Measurements from ENCODE around the gene ULK3.

ULK3 gene

DNA sequence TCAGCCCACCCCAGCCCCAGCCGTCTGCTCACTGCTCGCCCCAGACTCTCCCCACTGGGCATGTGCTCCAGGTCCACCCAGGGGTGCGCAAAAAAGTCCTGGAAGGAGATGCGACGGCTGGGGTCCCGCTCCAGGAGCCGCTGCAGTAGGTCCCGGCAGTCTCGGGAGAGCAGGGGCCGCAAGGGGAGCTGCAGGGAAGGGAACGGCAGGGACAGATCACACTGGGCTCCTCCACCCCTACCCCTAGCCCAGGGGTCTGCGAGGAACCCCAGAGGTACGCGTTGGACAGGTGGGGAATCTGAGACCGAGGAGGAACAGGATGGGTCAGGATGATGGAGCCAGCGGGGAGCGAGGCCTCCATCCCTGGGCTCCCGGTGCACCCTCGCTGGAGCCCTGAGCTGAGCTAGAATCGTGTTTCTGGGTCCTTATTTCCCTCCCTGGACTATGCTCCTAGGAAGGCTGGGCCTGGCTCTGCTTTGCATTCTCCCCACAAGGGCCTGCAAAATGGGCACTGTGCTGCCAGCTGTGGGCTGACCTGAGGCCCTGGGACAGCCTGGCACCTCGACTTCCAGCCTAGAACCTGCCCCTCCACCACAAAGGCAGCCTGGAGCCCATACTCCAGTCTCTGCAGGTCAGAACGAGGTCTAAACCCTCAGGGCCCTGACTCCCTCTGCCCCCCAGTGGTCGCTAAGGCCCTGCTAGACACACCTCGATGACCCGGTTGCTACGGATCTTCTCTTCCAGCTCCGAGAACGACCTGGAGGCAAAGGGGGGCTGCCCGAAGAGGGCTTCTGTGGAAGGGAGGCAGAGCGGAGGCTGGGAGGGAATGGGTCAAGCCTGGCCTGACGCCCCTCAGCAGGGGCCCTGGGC, 3.2 kb downstream of the ULK3 start:
- no peak for DNase-seq

DNA sequence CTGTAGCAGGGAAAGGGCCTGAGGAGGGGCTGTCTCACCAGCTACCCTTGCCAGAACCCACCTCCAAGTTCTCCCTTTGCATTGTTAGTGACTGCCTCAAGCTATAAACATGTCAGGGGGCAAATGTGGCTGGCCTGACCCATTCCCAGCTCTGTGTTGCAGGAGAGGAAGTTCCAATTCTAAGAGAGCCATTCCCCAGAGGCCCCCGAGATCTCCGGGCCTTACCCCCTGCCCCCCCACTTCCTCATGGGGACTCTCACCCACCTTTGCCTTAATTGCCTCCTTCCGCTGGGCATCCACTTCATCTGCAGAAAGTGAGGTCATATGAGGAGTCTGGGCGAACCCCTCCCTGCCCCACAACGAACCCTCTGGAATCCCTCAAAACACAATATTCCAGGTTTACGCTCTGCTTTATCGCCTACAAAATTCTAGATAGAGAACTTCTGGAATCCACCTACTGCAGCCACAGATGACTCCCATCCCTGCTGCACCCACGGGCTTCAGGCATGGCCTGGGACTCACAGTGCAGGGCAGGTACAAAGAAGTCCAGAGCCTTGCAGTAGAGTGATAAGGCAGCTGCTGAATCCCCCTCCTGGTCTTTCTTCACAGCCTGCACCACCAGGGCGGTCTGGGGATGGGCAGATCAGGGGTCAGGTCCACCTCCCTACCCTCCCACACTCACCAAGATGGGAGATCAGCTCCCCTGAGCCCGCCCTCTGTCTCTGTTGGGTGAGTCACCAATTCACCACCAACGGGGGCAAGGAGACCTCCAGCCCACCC, 4.0 kb downstream of the ULK3 start:
- DNase-seq: no peak

DNA sequence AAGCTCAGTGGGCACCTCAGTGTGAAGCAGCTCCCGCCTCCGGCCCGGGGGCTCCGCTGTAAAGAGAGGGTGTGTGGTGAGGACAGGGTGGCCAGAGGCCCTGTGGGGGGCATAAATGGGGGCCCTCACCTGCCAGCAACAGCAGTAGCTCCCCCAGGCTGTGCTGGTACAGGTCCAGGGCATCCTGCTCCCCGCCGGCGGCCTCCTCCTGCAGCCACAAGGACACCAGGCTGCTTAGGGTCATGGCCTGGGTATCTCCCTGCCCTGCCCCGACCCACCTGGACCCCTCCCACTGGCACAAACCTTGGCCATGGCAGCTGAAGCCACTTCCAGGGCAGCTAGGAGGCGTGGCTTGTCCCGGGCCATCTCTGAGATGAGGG, 4.8 kb downstream of the ULK3 start:
- no peak for DNase-seq

DNA sequence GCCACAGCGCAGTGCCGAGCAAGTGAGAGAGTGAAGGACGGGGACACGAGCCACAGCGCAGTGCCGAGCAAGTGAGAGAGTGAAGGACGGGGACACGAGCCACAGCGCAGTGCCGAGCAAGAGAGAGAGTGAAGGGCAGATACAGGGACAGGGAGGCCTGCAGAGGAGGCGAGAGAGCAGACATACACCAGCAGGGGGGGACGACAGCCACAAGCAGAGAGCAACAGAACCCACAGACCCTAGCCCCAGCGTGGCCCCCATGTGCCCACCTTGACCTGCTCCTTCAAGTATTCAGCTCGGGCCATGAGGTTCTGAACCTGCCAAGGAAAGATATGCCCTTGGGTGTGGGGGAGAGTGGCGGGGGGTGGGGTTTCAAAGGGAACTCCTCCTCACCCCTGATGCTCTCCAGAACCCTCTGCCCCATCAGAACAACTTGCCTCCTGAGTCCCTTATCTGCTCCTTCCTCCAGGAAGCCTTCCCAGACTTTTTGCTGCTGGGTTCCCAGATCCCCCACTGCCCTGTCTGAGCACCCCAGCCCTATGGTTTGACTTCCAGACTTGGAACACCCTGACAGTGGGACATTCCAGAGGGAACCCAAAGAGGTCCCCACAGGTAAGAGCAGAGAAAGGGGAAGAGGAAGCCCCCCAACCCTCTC, 5.3 kb downstream of the ULK3 start:
- DNase-seq: no peak

DNA sequence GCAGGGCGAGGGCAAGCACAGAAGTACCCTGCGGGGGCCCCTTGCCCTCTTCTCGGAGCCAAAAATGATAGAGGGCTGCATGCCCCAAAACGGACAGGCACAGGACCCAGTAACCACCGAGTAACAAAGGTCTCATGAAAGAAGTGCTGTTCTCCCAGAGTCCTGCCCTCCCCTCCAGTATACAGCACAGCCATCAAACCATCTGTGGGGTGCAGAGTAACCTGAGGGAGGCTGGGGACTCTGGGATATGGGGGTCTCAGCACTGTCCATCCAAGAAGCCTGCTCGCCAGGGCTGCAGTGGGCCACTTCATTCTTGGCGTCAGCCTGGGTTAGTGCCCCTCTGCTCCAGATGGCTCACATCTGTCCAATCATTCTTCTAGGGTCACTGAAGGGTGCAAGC, 6.1 kb downstream of the ULK3 start:
- DNase-seq: no peak

DNA sequence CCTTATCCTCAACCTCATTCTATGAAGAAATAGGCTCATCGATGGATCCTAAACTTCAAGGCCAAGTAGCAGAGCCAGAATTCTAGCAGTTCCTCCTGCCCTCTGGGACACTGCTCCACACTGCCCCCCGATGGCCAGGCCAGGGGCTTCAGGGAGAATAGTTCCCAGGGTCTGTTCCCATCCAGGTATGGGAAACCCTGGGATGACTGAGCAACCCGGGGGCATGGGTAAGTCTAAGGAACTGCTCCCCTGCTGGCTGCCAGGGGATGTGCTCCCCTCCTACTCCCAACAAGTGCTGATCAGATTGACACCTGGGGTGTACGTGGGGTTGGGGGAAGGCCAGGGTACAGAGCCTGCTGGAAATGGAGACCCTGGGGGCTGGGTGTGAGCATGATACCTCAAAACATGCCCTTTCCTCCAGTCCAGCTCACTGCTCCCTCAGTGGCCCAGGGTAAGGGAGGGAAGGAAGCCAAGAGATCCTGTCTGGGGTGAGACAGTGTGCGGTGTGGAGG, 7.6 kb downstream of the ULK3 start:
- DNase-seq: peak; percentile 65

DNA sequence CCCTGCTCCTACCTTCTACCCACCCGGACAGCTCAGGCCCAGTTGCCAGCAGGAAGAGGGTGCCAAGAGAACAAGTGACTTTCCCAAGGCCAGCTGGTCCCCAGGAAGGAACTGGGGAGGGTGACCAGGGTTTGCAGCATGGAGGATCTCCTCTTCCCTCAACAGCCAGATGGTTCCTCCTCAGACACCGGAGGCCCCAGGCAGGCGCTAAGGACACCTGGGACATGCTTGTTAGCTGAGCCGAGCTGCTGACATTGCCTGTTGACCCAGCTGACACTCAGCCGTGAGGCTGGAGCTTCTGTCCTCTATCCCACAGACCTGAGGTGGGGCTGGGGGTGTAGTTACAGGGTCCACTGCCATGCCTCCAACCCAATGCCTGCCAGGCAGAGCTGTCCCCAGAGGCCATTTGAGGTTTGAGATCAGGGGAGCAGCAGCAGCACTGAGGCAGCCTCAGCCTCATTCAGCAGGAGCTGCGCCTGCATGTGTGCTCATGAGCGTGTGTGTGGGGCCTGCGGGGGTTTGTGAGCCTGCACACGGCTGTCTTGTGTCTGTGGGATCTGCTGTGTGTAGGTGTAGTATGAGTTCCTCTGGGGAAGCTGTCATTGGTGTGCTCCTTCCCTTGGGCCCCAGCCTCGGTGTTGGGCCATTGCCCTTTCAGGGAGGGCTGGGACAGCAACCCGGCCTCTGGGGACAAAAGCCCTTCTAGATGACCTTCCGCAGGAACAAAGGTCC, 9.4 kb downstream of the ULK3 start:
- DNase-seq: no peak

DNA sequence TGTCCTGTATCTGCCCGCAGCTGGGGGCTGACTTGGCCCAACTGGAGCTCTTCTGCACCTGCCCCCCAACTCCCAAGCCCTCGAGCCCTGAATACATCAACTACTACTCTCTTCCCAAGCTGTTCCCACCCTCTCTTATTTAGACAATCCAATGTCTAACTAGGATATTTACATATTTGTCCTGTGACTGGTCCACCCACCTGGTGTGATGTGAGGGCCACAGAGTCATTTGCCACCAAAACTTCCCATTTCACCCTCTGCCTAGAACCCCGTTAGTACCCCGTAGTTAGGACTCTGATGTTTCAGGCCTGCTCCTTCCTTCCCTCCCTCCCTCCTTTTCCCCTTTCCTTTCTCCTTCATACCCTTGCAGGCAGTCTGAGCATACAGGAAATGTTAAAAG, 10.1 kb downstream of the ULK3 start:
- no peak for DNase-seq

DNA sequence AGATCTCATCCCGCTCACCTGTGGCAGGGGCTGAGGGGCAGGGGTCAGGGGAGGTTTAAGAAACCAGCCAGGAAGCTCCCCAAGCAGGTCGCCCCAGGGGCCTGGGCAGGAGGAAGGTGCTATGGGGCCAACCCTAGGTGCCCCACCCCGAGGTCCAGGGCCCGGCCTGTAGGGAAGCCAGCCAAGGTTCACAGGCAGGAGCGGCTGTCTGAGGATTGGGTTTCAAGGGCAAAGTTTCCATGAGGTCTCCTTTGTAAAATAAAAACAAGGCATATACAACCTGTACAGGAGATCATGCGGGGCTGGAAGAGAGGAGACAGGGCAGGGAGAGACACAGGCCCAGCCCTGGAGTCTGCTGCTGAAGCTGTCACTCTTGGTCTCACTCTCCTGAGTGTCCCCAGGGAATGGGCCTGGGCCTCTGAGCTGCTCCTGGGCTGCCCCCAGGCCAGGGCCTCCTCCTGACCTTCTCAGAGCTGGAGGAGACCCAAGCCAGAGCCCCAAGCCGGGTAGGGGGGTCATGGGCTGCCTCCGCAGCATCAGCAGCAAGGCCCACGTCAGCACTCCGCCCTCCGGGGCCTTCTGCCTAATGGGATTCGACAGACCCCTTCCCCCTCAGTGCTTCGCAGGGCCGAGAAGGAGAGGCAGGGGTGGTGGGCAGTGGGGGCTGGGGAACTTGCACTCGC, 11.0 kb downstream of the ULK3 start:
- DNase-seq: no peak

DNA sequence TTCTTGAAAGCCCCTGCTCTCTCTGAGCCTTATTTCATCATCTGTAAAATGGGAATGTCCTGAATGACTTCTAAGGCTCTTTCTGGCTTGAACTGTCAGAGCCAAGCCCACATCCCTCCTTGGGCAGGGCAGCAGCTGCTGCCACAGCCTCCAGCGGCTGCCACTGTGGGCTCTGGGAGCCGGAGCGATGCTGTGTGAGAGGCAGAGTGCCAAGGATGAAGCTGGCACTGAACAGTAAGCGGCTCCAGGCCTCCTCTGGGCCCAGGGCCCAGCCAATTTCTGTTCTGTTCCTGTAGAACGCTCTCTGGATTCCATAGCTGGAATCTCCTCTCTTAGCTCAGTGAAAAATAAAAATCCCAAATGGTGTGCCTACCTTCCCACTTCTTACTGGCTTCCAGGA, 12.1 kb downstream of the ULK3 start:
- no peak for DNase-seq

DNA sequence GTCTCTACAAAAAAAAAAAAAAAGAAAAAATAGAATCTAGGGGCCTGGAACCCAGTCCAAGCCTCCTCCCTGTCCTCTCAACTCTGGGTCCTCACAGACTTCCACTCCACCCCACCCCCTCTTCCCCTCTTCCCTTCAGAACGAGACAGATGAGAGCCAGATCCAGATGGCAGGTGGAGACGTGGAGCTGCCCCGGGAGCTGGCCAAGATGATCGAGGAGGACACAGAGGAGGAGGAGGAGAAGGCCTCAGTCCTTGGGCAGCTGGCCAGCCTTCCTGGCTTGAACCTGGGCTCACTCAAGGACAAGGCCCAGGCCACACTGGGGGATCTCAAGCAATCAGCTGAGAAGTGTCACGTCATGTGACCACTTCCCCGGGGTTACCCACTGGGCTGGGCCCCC, 13.0 kb downstream of the ULK3 start:
- DNase-seq: no peak

DNA sequence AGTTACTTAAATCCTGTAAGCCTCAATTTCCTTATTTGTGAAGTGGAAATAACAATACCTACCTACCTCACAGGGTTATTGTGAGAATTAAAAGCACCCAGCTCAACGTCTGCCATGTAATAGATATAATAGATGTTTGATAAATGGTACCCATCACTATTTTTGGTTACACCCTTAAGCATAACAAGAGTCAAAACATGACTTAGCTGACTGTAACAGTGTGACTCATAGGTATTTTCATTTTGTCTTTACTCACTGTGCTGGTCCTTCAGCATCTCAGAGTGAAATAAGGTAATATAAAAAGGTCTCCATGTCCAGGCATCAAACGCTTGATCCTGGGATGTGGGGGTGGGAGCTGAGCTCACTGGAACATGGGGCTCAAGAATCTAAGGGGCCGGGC, 13.5 kb downstream of the ULK3 start:
- no peak for DNase-seq

DNA sequence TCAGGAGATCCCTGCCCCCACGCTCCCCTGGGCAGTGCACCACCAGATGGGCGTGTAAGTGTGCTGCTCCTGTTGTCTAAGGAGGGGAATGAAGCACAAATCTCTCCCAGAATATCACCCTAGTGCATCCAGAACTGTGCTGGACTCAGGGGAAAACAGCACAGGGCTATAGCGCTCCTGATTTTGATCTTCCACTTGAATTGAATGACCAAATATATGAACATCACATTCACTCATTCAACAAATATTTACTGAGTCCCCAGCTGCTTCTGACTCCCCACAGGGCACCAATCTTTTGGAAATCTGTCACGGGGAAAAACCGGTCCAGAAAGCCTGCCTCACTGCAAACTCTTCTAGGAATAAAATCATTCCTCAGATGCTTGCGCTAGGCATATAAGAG, 14.1 kb downstream of the ULK3 start:
- DNase-seq: no peak

DNA sequence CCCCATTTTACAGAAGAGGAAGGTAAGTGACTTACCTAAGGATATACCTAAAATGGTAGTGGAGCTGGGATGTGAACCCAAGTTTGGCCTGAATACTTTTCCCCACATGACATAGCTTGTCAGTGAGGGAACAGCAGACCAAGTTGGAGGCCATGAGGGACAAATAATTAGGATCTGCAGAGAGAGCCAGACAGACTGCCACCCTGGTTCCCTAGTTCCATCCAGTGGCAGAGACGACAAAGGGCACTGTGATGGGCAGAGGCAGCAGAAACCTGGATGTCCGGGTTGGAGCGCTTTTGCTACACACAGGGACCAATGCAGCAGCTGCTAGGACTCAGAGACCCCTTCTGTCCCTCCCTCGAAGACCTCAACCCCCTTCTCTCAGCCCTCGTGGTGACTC, 15.3 kb downstream of the ULK3 start:
- DNase-seq: no peak

DNA sequence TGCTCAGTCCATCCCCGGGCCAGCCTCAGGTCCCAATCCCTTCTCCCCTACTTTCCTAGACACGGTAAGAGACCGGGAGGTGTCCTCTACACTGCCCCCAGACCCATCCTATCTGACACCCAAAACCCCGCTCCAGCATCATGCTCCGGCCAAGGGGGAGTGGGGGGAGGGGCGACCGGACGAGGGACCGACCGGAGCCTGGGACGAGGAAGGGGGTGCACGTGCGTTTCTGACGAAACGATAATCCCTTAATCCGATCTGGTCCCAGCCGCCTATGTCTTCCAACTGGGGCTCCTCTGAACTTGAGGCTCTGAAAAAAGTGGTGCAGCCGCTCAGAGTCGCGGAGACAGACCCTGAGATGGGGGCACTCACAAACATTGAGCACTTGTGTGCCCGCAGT, 16.0 kb downstream of the ULK3 start:
- DNase-seq: no peak

DNA sequence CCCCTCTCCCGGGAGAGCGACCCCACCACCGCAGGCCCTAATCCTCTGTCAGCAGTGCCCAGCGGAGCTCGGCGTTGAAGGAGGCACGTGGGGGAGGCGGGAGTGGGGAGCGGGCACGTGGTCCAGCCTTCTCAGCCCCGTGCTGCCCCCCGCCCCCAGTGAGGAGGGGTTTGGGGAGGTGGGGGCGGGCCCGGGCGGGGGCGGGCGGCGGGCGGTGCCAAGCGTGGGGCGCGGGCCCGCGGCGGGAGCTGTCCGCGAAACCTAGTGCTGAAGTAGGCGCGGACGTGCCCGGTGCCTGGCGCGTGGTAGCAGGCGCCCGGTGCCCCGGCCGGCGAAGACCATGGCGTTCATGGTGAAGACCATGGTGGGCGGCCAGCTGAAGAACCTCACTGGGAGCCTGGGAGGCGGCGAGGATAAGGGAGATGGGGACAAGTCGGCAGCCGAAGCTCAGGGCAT, 16.6 kb downstream of the ULK3 start, which contains the start of gene CPLX3:
TSS of gene CPLX3 (plus strand) at position 264 of the 456 bp plus-strand sequence. CDS start at position 341, 77 bp downstream.
- DNase-seq: peak; percentile 31

DNA sequence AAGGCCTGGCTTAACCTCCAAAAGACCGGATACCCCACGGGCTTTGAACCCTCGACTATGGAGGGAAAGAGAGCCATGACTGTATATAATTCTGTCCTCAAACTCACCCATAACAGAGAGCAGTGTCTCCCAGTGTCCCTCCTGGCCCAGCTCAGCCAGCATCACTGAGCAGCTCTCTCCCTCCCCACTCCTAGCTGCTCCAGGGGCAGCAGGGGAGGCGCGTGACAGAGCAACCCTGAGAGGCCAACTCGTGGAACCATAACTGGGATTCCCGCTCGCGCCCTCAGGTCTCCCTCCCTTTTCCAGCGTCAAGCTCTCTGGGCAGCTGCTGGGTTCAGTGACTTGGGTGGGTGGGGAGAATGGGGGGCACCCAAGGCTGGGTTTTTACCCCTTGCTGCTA, 17.1 kb downstream of the ULK3 start:
- no peak for DNase-seq

DNA sequence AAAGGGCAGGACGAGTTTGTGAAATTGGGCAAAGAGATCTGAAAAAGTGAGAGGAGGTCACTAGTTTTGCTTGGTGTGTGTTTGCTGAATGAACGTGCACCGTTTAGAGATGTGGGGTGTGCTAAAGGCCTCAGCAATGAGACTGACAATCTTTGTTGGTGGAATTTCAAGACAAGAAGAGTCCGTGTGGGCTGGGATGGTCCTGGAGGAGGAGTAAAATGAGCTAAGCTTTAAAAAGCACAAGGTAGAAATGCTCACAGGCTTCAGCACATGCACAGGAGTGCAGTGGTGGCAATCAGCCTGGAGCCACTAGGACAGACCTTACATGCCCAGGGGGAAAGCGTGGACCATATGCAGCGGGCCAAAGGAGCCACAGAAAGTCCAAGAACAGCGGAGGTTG, 18.0 kb downstream of the ULK3 start:
- no peak for DNase-seq

DNA sequence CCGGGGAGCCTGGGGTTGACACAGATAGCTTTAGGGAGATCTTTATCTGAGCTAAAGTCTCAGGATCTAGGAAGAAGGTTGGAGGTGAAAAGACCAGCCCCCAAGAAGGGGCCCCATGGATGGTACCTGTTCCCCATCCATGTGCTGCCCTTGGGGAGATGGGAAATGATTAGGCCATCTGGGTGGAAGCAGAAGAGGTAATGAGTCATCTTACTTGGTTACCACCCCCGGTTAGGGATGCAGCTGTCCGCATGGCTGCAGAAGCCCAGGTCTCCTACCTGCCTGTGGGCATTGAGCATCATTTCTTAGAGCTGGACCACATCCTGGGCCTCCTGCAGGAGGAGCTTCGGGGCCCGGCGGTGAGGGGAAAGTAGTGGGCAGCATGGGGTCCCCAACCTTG, 19.6 kb downstream of the ULK3 start:
- DNase-seq: no peak

DNA sequence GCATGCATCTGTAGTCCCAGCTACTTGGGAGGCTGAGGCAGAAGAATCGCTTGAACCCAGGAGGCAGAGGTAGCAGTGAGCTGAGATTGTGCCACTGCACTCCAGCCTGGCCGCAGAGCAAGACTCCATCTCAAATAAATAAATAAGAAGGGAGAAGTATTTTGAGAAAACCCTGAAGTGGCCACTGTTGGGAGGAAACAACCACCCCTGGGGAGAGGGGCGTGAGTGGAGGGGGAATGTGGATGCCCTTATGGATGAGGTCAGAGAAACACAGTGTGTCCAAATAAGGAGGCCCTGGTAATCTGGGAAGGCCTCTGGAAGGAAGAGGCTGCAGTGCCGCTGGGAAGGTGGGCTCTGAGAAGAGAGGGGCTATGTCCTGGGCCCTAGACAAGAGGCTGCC, 20.7 kb downstream of the ULK3 start:
- DNase-seq: no peak

DNA sequence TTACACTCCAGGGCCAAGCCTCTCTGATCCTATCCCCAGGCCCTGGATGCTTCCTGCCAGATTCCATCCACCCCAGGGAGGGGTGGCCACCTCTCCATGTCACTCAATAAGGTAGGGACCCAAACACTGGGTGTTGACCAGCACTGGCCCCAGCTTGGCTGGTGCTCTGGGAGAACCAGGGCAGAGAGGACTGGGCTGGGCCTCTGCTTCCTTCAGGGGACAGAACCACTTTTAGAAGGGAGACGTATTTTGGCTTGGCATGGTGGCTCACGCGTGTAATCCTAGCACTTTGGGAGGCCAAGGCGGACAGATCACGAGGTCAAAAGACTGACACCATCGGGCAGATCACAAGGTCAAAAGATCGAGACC, 21.2 kb downstream of the ULK3 start:
- DNase-seq: no peak

DNA sequence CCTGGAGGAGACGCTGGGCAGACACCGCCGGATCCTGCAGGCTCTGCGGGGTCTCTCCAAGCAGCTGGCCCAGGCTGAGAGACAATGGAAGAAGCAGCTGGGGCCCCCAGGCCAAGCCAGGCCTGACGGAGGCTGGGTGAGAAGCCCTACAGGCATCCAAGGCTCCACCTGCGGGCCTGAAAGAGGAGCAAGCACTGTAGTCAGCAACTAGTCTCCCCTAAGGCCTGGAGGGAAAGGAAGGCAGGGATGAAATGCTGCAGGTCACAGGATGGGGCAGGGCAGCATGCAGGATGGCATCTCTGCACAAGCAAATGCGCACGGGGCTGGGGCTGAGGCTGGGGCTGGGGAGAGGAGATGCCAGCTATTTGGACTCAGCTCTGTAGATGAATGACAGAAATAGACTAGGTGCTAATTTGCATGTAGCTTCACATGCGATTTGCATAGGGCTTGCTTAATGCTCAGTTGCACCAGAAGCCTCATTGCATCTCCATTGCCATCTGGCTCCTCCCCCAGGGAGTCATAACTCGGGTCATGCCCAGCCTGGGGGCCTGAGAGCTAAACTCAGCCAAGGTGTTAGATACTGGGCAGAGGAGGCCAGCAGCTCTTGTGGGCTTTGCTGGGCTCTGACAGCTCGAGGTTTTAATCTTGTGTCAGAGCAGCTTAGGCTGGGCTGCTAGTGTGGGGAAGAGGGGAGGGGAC, 21.7 kb downstream of the ULK3 start:
- DNase-seq: peak; percentile 56
